Iris pigment epithelial cell (primary cell): Measurements from ENCODE around the gene CD47.

ENCODE experiments used
- DNase-seq: peaks from one replicate; pipeline ENCODE4 v3.0.0-alpha.2; 2011; ENCODE audit warnings: low read depth

CD47 gene

DNA sequence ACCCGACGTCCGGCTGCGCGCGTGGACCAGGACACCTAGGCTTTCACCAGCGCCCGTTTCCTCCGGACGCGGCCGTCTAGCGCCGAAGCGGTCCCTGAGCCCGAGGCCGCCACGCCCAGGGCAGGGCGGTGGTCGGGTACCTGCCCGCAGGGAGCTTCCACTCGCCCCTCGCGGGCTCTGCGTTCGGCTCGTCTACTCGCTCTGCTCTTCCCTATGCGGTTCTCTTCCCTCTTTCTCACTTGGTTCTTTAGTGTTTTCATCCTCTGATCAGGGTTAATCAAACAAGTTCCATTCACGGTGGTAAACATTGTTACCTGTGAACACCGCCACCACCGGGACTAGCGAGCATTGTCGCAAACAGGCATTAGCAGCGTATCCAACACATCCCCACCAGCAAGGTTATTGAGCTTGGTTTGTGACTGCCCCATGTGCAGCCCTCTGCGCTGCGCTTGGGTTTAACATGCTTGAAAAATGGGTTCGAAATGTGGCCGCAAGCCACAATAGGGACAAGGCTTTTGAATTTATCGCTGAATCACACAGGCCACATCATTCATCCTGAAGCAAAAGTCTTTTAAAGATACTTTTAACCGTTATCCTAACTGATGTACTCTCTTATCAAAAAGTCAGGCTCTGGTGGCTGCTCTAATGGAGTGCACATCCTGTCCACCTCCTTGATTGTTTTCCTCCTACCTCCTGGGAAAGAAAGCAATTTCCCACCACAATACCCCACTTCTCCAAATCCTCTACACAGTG is 843 bp upstream of the CD47 start:
- no peak for DNase-seq

DNA sequence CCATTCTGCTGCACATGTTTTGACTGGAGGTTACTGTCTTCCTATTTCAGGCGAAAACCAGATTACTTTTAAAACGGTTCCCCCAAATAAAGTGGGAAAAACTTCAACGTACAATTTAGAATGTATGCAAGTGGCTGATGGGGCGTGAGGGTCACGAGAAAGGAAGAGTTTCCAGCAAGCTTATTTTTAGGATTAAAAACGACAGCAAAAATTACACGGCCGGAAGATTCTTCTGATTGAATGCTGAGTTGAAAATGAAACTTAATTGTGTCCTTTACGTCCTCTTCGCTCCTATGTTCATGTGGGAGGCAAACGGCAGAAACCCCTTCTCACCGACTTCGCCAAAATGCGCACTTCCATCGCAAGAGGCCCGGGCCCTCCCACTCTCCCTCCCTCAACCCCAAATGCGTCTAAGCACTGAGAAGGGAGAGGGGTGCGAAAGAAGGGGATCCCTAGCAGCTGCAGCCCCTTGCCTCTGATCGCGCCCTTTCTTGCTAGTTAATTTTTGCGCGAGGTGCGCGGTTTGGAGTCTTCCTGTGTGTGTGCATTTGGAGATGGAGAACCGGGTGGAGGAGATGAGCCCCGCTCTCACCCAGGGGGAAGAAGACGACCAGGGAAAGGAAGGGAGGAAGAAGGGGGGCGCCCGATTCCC is 656 bp downstream of the CD47 start:
- peak; percentile 57 for DNase-seq

DNA sequence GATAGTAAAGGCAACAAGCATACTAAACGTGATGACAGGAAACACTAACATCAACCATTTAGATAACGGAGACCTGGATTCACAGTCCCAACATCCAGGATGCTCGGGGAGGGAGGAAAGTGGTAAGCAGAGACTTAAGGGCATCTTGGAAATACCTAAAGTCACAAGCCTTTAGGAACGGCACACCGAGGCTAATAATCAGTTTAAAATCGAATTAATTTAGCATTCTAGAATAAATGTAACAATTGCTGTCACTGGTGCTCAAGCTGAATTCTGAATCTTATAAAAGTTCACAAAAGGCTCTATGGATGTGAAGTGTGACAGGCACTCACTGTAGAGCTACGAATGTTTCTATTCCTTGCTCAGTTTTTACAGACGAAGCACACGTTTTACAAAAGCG is 1.3 kb downstream of the CD47 start:
- DNase-seq, result no peak

DNA sequence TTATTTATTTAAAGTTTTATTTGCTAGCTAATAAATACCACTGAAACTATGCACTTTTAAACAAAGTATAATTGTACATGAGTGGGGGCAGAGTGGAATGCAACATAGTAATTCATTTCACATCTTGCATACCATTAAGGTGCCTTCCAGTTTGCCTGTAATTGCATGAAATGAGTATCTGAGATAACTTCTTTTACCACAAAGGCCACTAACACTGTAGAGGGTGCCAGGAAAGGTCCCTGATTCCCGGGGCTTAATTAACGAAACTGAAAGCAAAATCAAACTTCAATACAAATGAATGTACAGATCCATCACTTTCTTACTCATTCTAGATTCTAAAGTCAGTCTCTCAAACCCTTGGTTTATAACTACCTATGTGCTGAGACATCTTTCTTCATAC is 2.1 kb downstream of the CD47 start:
- no peak for DNase-seq

DNA sequence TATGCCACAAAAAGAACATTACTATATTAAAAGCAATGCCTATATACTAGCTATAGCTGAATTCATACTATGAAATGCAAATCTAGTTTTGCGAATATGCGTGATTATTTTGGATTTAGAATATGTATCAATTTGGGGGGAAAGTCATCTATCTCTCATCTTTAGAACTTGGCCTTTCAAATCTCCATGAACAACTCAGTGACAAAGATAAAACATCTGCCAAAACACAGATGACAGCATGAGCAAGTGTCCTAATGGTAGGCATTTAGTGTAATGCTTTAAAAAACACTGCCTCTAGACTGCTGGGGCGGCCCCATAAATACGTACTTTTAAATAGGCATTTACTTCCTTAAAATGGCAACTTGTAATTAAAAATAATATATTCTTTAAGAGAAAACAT is 2.7 kb downstream of the CD47 start:
- DNase-seq, result no peak

DNA sequence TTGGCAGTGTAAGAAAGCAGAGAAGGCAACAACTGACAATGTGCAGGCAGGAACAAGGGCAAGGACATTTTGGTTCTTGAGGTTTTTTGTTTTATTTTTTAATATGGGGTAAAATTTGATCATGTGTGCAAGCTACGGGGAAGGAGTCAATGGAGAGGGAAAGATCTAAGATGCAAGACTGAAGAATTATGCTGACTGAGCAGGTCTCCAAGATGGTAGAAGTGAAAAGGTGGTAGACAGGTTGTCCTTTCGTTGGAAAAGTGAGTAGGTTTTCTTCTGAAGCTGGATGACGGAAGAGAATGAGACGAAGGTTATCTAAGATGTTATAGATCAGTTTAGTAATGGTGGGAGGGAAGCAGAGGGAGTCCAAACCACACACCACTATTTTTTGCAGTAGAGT is 4.2 kb downstream of the CD47 start:
- DNase-seq, result no peak

DNA sequence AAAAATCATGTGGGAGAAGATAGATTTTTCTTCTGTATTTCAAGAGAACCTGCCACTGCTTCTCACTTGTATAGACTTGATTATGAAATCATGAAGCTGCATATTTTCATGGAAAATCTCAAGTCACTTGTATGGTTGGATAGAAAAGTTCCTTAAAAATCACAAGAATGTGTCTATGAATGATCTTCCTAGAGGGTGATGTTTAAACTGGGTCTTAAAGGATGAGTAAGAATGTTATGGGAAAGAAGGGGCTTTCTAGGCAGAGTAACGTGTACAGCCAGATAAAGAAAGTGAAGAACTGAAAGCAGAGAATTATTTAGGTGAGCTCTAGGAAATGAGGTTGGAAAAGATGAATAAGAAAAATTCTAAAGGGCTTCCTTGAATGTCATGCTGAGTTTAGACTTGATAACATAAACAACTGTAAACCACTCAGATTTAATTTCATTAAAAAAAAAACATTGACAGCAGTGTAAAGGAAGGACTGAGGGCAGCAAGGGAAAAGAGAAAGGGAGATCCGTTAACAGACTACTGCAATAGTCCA is 5.0 kb downstream of the CD47 start:
- DNase-seq, result peak; percentile 65

DNA sequence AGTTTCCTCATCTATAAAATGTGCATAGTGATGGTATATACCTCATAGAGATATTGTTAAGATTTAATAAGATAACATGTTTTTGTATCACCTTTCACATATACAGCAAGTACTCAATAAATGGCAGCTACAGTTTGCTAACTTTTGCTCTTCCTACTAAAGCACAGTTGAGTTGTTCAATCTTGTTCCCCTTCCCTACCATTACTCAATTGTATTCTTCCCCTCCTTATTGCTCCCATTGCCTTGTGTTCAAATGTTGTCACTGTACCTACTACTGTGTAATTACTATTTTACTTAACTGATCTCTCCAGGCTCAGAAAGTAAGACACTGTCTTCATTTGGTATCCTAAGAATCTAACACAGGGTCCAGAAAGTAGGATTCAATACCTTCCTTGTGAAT is 5.5 kb downstream of the CD47 start:
- no peak for DNase-seq

DNA sequence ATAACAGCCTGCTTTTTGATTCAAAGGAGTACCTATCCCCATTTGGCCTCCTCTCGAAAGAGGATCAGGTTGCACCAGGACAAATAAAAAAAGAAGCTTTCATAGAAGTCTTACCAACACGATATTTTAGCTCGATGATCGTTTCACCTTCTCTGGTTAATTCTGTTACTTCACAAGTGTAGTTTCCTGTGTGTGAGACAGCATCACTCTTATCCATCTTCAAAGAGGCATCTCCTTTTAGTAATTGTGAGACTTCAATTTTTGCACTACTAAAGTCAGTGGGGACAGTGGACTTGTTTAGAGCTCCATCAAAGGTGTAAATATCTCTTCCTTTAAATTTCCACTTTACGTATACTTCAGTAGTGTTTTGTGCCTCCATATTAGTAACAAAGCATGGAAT is 11.0 kb downstream of the CD47 start:
- DNase-seq, result no peak

DNA sequence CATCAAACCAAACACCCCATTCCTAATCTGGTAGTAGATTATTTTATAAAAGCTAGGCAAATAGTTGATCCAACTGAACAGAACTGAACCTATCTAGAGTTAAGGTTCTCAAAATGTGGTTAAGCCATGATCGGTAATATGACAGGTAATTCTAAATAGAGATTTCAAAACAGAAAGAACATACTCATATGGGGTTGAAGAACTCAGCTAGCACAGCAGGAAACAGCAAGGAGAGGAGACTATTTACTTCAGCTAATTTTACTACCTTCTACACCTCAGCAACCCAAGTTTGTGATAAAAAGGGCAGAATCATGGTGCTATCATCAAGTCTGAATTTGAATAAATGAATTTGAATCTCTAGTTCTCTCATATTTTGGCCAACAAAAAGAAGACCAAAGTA is 11.8 kb downstream of the CD47 start:
- DNase-seq, result no peak

DNA sequence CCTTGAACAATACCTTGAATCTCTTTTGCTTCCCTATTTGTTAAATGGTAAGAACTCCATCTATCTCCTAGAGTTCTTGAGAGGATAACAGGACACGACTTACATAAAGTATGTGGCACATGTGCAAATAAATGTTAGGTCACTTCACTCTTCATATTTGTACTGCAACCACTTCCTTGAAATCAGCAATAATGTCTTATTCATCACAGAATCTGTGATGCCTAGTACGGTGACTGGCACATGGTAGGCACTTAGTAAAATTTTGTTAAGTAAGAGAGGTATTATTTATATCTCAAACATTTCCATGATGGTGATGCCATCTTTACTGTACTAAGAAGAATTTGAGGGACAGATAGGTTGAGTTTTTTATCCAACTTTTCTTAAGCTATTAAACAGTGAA is 14.3 kb downstream of the CD47 start:
- DNase-seq, result no peak

DNA sequence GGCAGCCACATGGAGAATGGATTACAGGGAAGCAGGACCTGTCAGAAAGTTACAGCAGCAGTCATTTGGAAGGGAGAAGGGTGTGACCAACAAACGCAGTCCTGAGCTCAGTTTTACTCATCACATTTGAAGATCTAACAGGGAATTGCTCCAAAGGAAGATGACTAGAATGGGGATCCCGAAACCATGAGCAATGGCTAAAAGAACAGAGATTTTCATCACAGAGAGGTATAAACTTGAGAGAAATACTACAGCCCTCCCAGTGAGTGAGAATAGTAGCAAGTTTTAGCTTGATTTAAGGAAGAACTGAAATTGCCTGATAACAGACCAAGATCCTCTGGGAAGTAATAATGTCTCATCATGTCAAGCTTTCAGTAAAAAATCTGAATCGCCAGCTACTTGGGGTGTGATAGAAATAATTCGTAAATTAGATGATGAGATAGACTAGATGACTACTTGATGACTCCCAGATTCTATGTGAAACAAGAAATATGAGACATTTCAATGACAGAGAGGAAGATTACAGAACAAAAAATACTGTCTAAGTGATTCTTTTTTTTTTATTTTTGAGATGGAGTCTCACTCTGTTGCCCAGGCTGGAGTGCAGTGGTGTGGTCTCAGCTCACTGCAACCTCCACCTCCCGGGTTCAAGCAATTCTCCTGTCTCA is 16.9 kb downstream of the CD47 start:
- no peak for DNase-seq

DNA sequence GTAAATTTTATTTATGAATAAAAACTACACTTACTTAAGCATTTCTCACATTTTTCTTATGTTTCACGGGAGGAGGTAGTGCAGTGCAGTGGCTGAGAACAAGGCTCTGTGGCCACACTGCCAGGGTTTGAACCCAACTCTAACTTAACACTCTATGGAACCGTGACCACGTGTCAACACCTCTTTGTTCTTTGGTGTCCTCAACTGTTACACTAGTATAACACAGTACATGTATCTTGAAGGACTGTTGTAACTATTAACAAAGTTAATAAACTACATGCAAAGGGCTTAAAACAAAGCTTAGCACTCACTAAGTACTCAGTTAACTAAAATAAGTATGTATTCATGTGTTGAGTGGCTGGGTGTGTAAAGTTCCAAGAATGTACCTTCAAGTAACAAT is 19.5 kb downstream of the CD47 start:
- no peak for DNase-seq

DNA sequence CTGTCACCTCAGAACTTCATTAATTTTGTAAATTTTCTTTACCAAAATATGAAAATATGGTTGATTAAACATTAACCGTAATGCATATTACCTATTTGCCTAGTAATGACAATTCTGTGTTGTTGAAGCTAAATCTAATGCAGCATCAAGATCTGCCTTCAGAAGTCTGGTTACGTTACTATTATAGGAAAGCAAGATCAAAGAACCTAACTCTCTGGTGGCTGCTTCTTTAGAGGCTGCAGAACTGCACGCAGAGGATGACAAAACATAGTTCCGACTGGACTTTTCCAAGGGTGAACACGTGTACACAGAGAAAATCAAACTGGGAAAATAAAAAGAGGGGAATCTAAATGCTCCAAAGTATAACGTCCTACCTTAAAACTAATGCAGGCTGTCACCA is 20.5 kb downstream of the CD47 start:
- DNase-seq, result no peak

DNA sequence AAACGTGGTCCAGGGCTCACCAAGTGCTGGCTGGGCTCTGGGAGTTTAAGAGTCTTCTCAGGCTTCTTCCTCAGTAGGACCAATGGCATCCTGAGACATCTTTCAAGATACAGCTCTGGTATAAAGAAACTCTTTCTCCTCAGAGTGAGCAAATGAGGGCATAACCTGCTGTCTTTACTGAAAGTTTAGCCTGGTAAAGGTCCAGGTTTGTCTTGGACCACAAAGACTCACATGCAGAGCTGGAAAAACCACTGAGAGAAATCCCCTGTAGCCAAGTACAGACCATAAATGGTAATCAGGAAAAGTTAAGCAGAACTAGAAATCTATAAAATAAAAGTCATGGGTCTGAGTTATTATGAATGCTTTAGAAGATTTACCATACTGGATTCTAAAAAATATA is 23.1 kb downstream of the CD47 start:
- peak; percentile 35 for DNase-seq

DNA sequence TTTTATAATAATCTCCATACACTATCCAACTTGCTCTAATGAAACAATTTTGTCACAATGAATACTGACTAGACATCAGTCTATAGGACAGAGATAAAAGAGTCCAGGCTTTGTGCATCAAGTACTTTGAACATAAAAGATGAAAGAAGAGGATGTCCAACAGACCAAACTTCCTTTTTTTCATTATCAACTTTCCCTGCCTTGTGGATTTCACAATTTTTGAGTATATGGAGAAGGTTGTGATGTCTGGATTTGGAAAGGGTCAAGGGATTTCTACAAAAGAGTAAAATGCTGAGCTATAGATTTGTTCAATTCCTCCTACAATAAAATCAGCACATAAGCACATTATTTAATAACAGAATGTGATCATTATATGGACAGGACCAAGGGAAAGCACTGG is 25.7 kb downstream of the CD47 start:
- no peak for DNase-seq

DNA sequence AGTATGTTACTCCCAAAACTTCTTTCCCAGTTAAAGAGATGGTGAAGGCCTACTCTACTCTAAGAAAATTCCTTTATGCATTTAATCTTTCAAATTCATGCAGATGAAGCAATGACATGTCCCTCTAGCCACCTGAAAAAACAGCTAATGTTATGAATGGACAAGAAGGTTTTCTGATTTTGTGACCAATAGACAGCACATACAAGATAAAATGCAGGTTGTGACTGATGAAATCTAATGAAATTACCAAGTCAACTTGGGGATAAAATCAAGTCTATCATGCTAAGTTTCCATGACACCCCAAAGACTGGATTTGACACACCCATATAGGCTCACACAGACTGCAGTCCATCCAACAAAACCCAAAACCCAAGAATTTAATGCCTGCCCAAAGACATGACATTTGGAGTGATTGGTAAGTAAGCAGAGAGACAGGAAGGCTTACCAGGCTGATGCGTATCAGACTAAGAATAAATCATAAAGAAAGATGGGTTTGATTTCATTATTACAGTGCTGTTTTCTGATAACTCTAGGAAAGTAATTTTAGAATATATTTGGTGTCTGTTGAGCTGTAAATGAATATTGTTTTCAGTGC is 26.4 kb downstream of the CD47 start:
- DNase-seq, result no peak

DNA sequence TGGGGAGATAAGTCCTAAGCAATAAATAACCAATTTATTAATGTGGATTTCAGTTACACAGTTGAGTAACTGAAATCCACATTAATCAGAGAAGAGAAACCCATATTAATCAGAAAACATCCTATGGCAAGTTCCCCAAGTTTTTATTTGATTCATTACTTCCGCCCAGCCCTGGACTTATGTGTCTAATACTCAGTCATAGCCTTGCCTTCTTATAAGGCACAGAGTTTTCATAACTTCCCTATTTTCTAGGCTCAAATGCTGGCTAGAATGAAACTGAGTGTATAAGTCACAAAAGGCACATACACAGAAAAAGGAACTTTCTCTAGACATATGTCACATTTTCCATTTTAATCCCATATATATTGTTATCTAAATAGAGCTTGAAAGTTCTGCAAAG is 28.8 kb downstream of the CD47 start:
- DNase-seq, result no peak

DNA sequence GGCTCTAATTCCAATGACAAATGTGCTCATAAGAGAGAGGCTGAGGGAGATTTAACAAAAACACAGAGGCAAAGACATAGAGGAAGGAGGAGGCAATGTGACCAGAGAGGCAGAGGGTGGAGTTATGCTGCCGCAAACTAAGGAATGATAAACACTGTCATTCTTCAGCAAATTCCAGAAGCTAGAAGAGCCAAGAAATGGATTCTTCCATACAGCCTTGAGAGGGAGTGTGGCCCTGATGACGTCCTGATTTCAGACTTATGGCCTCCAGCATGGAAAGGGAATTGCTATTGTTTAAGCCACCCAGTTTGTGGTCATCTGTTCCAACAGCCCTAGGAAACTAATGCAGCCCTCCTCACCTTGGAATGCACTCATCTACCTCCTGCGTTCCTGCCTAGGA is 30.5 kb downstream of the CD47 start:
- peak; percentile 69 for DNase-seq

DNA sequence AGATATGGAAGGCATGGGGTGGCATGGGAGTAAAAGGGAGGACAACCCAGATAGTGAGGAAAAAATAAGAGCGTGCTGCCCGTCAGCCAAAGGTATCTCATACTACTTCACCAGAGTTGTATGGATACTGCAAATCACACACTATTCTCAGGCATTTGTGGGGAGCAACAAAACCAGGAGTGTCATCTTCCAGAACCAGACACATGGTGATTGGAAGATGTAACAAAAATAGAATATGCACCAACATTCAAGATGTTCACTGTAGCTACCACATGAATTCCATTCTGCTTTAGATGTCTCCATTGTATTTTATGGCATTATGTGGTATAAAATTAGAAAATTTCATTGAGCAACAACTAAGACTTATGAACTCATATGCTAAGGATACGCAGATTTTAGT is 34.9 kb downstream of the CD47 start:
- DNase-seq, result no peak

DNA sequence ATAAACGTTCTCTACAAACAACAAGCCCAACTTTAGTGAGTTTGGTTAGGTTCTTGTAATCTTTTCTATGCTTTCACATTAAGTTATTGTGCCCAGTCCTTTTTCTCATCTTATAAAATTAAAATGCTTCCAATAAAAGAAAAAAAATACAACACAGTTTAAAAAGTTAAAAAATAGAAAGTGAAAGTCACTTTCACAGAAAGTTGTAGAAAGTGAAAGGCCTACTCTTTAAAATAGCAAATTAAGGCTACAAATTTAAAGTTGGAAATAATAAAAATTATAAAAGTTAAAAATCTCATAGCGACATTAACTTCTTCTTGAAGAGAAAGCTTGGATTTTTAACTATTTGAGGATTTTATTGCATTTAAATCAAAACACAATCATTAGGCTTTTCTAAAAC is 35.9 kb downstream of the CD47 start:
- DNase-seq, result no peak

DNA sequence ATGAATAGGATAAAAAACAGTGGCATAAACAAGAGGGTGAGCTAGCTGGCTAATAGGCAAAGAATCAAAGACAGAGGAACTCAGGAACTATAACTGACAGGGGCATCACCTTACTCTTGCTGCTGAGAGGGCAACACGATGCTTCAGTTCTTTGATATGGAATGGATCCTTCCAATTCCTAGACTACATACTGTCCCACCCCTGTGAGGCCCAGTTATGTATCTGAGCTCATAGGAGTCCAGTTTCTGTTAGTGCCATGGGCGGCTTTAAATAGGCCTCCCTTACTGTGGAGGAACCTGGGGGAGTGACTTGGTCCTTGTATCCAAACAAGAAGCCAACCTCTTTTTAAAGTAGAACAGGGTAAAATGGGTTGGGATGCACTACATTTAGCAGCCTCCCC is 37.3 kb downstream of the CD47 start:
- DNase-seq, result no peak

DNA sequence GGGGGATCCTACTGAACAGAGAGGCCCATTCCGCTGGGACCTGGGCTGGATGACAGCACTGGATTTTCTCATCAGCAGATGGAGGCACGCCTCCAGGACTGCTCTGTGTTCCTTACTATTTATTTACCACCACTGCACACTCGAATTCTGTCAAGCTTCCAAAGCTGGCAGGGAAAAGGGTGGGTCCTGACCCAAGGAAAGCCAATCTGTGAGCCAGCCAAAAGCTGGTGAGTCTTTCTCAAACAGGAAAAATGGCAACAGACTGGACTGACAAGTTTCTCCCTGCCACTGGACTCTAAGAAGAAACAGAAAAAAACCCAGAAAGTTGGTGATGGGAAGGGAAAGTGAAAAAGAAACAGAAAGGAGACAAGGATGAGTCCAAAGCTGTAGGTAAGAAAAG is 37.8 kb downstream of the CD47 start:
- DNase-seq, result no peak
